Measurements from ENCODE around the gene ARHGEF4.

The ARHGEF4 gene

DNA sequence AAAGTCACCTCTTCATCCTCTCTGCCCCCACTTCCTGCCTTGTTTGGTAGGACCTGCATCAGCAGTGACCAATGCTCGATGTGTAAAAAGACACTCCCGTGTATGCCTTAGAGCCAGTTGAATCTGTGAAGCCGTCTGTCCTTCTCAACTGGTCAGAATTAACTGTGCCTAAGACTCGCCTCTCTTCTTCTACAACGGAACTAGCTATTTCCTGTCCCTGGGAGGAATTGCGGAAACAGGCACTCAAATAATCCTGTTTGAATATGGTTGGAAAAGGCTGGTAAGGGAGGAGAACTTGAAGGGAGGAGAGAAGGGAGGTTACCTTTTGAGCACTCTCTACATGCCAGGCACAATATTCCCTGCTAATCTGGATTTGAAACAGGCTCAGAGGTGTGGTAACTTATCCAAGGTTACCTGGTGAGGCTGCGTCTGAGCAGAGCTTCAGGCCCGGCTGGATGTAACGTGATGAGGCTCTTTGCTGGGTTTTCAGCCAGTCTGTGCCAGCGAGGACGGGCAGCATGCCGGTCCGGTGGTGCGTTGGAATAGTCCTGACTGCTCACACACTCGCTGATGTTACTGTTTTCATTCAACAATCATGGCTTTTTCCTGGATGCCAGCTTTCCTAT, 129.5 kb downstream of the ARHGEF4 start:
- H3K4me3 ChIP-seq (ENCODE audit: low read depth, low read length), result no peak overlapping the region
- no peak overlapping the region for H4K12ac ChIP-seq (ENCODE audit: low read depth, low read length)
- no peak overlapping the region for H3K27ac ChIP-seq (ENCODE audit: low read depth, low read length)
- DNase-seq, result no peak
- H3K4me2 ChIP-seq (ENCODE audit: low read length), result no peak overlapping the region
- no peak overlapping the region for H2BK120ac ChIP-seq (ENCODE audit: insufficient read depth, low read length, poor library complexity)
- H3K4me1 ChIP-seq (ENCODE audit: control insufficient read depth in 1 of 2, insufficient read depth in 2 of 2, low read length in 2 of 2), result peaks cover 5 to 9% of the 10 kb centered on the region in 2 experiments
- H3K79me2 ChIP-seq (ENCODE audit: control insufficient read depth, insufficient read depth, low read length, poor library complexity), result no peaks in the 10 kb centered on the region
- H3K23ac ChIP-seq (ENCODE audit: low read length), result no peak overlapping the region
- no peaks in the 10 kb centered on the region for H3K36me3 ChIP-seq (ENCODE audit: control insufficient read depth in 1 of 2, insufficient read depth in 2 of 2, low read length in 2 of 2)
- no peak overlapping the region for H3K14ac ChIP-seq (ENCODE audit: low read length)
- no peak overlapping the region for H4K91ac ChIP-seq (ENCODE audit: low read depth, low read length)
- no peak overlapping the region for H2AFZ ChIP-seq (ENCODE audit: insufficient read depth, low read length, poor library complexity)
- whole genome bisulfite sequencing (ENCODE audit: extremely low coverage, insufficient coverage, insufficient read length), result no CpG with 5 or more reads among the region's 15 CpGs
- H3K9ac ChIP-seq (ENCODE audit: low read length), result no peak overlapping the region
- no peaks in the 10 kb centered on the region for H3K79me1 ChIP-seq (ENCODE audit: low read length)
- H3K9me3 ChIP-seq (ENCODE audit: insufficient read depth, low read depth, low read length), result peaks cover 2% of the 10 kb centered on the region
- no peak overlapping the region for H3K18ac ChIP-seq (ENCODE audit: low read length)
- no peak overlapping the region for H3K4ac ChIP-seq (ENCODE audit: low read depth, low read length)
- H4K8ac ChIP-seq (ENCODE audit: low read depth, low read length), result no peak overlapping the region
- no peak overlapping the region for H2BK5ac ChIP-seq (ENCODE audit: low read depth, low read length, poor library complexity)
- peaks cover 44% of the 10 kb centered on the region for H3K27me3 ChIP-seq (ENCODE audit: insufficient read depth, low read length)
- no peak overlapping the region for H2BK12ac ChIP-seq (ENCODE audit: low read length)
- no peak overlapping the region for H2AK5ac ChIP-seq (ENCODE audit: low read length)

GRCh38 chr2:130966775-130967490, 130.2 kb downstream of the ARHGEF4 start:
- Histone ChIP-seq H2BK12ac (ENCODE audit: low read length) (no peak overlapping the region), H4K91ac (ENCODE audit: low read depth, low read length) (no peak overlapping the region), H3K27ac (ENCODE audit: low read depth, low read length) (no peak overlapping the region), H3K27me3 (ENCODE audit: insufficient read depth, low read length) (peaks cover 40% of the 10 kb centered on the region), H3K36me3 (ENCODE audit: control insufficient read depth in 1 of 2, insufficient read depth in 2 of 2, low read length in 2 of 2) (no peaks in the 10 kb centered on the region), H2AFZ (ENCODE audit: insufficient read depth, low read length, poor library complexity) (no peak overlapping the region), H3K23ac (ENCODE audit: low read length) (no peak overlapping the region), H2AK5ac (ENCODE audit: low read length) (no peak overlapping the region), H2BK5ac (ENCODE audit: low read depth, low read length, poor library complexity) (no peak overlapping the region), H3K4me2 (ENCODE audit: low read length) (no peak overlapping the region), H4K12ac (ENCODE audit: low read depth, low read length) (no peak overlapping the region), H3K4me1 (ENCODE audit: control insufficient read depth in 1 of 2, insufficient read depth in 2 of 2, low read length in 2 of 2) (peaks cover 5 to 9% of the 10 kb centered on the region in 2 experiments), H2BK120ac (ENCODE audit: insufficient read depth, low read length, poor library complexity) (no peak overlapping the region), H3K14ac (ENCODE audit: low read length) (no peak overlapping the region), H3K18ac (ENCODE audit: low read length) (no peak overlapping the region), H3K79me2 (ENCODE audit: control insufficient read depth, insufficient read depth, low read length, poor library complexity) (no peaks in the 10 kb centered on the region), H3K79me1 (ENCODE audit: low read length) (no peaks in the 10 kb centered on the region), H3K4me3 (ENCODE audit: low read depth, low read length) (no peak overlapping the region), H3K4ac (ENCODE audit: low read depth, low read length) (no peak overlapping the region), H3K9ac (ENCODE audit: low read length) (no peak overlapping the region), H4K8ac (ENCODE audit: low read depth, low read length) (no peak overlapping the region), H3K9me3 (ENCODE audit: insufficient read depth, low read depth, low read length) (peaks cover 2% of the 10 kb centered on the region)
- peak; percentile 10 to 34 for DNase-seq
- WGBS (ENCODE audit: extremely low coverage, insufficient coverage, insufficient read length), result no CpG with 5 or more reads among the region's 14 CpGs

DNA sequence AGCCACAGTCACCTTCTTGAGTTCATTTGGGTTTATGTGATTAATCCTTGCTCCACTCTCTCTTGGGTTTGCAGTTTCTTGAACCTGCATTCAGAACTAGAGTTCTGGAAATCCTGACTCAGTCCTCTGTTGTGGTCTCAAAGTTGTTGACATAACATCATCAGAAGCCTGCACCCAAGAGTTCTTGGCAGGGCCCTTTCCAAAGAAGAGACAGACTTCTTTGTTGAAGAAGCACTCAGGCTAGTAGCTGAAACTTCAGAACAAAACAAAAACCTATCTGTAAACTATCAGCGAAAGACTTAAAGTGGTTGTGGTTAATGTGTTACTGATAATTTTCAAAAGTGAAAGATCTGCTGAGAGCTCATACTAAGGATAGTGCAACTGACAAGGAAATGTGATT, 135.7 kb downstream of the ARHGEF4 start:
- Histone ChIP-seq H3K79me2 (ENCODE audit: control insufficient read depth, insufficient read depth, low read length, poor library complexity) (no peaks in the 10 kb centered on the region), H3K4me2 (ENCODE audit: low read length) (no peak overlapping the region), H3K4me1 (ENCODE audit: control insufficient read depth in 1 of 2, insufficient read depth in 2 of 2, low read length in 2 of 2) (no peaks in the 10 kb centered on the region), H3K9me3 (ENCODE audit: insufficient read depth, low read depth, low read length) (peaks cover 16% of the 10 kb centered on the region), H4K12ac (ENCODE audit: low read depth, low read length) (no peak overlapping the region), H3K27me3 (ENCODE audit: insufficient read depth, low read length) (no peaks in the 10 kb centered on the region), H3K79me1 (ENCODE audit: low read length) (no peaks in the 10 kb centered on the region), H3K4ac (ENCODE audit: low read depth, low read length) (no peak overlapping the region), H3K27ac (ENCODE audit: low read depth, low read length) (no peak overlapping the region), H3K9ac (ENCODE audit: low read length) (no peak overlapping the region), H3K18ac (ENCODE audit: low read length) (no peak overlapping the region), H3K23ac (ENCODE audit: low read length) (no peak overlapping the region), H4K8ac (ENCODE audit: low read depth, low read length) (no peak overlapping the region), H3K14ac (ENCODE audit: low read length) (no peak overlapping the region), H3K4me3 (ENCODE audit: low read depth, low read length) (no peak overlapping the region), H2BK12ac (ENCODE audit: low read length) (no peak overlapping the region), H2BK120ac (ENCODE audit: insufficient read depth, low read length, poor library complexity) (no peak overlapping the region), H2BK5ac (ENCODE audit: low read depth, low read length, poor library complexity) (no peak overlapping the region), H2AK5ac (ENCODE audit: low read length) (no peak overlapping the region), H3K36me3 (ENCODE audit: control insufficient read depth in 1 of 2, insufficient read depth in 2 of 2, low read length in 2 of 2) (no peaks in the 10 kb centered on the region), H4K91ac (ENCODE audit: low read depth, low read length) (no peak overlapping the region), H2AFZ (ENCODE audit: insufficient read depth, low read length, poor library complexity) (no peak overlapping the region)
- DNase-seq, result no peak
- no CpG with 5 or more reads among the region's 1 CpG for whole genome bisulfite sequencing (ENCODE audit: extremely low coverage, insufficient coverage, insufficient read length)

DNA sequence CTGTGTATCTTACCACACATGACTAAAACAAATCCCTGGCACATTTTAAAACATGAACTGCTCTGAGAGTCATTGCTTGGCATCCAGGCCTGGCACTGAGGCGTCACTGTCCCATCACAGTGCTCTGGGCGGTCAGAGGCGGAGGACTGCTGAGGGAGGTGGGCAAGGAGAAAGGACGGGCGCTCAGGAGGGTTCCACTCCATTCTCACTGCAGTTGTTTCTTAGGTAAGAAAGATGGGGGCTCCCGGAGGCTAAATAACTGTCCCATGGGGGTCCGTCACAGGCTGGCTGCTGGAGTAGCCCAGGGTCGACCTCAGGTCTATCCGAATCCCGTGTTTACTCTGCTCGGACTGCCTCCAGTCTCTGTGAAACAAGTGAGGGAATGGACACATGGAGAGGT, 139.0 kb downstream of the ARHGEF4 start:
- no peak overlapping the region for H3K9ac ChIP-seq (ENCODE audit: low read length)
- no peaks in the 10 kb centered on the region for H3K36me3 ChIP-seq (ENCODE audit: control insufficient read depth in 1 of 2, insufficient read depth in 2 of 2, low read length in 2 of 2)
- H3K79me2 ChIP-seq (ENCODE audit: control insufficient read depth, insufficient read depth, low read length, poor library complexity), result no peaks in the 10 kb centered on the region
- H2AK5ac ChIP-seq (ENCODE audit: low read length), result no peak overlapping the region
- no peak overlapping the region for H4K91ac ChIP-seq (ENCODE audit: low read depth, low read length)
- no peak overlapping the region for H3K4me3 ChIP-seq (ENCODE audit: low read depth, low read length)
- H3K23ac ChIP-seq (ENCODE audit: low read length), result no peak overlapping the region
- no peak overlapping the region for H3K4ac ChIP-seq (ENCODE audit: low read depth, low read length)
- peaks cover 20% of the 10 kb centered on the region for H3K9me3 ChIP-seq (ENCODE audit: insufficient read depth, low read depth, low read length)
- no peak overlapping the region for H2BK12ac ChIP-seq (ENCODE audit: low read length)
- H2BK5ac ChIP-seq (ENCODE audit: low read depth, low read length, poor library complexity), result no peak overlapping the region
- no peak overlapping the region for H2BK120ac ChIP-seq (ENCODE audit: insufficient read depth, low read length, poor library complexity)
- H2AFZ ChIP-seq (ENCODE audit: insufficient read depth, low read length, poor library complexity), result no peak overlapping the region
- no peak overlapping the region for H3K14ac ChIP-seq (ENCODE audit: low read length)
- WGBS (ENCODE audit: extremely low coverage, insufficient coverage, insufficient read length), result no CpG with 5 or more reads among the region's 11 CpGs
- no peaks in the 10 kb centered on the region for H3K79me1 ChIP-seq (ENCODE audit: low read length)
- no peak for DNase-seq
- no peak overlapping the region for H3K27ac ChIP-seq (ENCODE audit: low read depth, low read length)
- H3K4me2 ChIP-seq (ENCODE audit: low read length), result no peak overlapping the region
- H3K4me1 ChIP-seq (ENCODE audit: control insufficient read depth in 1 of 2, insufficient read depth in 2 of 2, low read length in 2 of 2), result no peaks in the 10 kb centered on the region
- H3K27me3 ChIP-seq (ENCODE audit: insufficient read depth, low read length), result no peaks in the 10 kb centered on the region
- H4K12ac ChIP-seq (ENCODE audit: low read depth, low read length), result no peak overlapping the region
- H4K8ac ChIP-seq (ENCODE audit: low read depth, low read length), result no peak overlapping the region
- no peak overlapping the region for H3K18ac ChIP-seq (ENCODE audit: low read length)
